HTERT RPE-1 (cell line): Measurements from ENCODE around the gene CADPS2.

Experiments
- in situ Hi-C: fragments of 300-500 bp; cut with MboI; formaldehyde crosslinking; loops from 4 replicates; pipeline ENCODE4 v1.14.3; 2020; ENCODE audit warnings: low sequenced_read_pairs

Gene CADPS2

DNA sequence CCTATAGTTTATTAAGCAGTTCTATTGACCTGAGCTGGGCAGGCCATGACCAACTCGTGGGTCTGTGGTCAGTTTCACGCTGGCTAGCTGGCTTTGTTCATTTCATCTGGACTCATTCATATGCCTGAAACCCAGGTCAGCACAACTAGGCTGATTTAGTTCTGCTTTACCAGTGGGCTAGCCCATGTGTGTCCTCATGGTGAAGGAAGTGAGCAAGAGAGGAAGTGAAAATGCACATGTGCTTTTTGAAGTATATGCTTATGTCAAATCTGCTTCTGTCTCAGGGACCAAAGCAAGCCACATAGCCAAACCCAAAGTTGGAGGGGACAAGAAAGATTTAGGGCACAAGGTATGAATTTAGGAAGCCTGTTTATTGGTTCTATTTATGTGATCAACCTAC lies 341.8 kb downstream of the CADPS2 start:
- in situ Hi-C loops, result no loop called here

DNA sequence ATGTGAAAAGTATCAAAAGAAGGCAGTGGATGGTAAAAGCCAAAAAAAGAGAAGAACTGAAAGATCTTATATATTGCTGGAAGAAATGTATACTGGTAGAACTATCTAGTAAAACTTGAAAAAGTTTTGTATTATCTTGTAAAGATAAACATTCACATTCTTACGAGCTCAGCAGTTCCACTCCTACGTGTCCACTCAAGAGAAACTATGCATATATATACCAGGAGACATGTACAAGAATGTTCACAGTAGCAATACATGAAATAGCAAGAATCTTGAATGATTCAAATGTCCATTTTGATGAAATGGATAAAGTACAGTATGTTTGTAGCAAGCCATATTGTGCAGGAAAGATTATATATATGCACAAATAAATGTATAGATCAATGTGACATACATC lies 342.4 kb downstream of the CADPS2 start:
- in situ Hi-C loops, result no loop called here

DNA sequence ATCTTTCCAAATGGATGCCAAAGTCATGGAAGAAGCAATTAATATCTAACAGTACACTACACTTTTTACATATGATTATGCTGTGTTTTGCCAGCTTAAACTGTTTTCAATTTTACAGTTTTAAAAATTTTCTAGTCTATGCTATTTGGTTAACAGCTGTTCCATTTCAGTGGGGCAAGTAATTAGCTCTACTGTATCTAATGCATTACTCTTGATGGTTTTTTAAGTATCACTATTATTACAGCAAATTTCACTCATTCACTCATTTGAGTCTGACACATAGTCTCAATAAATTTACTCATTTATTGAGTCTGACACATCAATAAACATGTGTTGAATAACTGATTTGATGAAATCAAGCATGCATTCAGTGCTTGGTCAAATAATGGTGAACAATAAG lies 343.1 kb downstream of the CADPS2 start:
- in situ Hi-C loops, result no loop called here

DNA sequence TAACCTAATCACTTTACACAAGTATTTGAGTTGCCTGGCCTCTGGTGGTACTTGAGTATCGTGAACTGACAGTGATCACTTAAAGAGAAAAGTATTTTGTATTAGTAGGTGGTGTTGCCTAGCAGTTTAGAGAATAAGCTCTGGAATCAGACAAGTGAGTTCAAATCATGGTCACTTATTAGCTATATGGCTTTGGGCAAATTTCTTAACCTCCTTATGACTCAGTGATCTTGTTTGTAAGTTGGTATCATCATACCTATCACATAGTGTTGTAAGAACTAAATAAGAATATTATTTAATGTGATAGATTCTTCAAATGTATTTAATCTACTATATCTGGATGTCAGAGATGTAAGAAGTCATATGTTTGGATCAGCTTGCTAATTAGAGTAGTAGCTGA lies 351.2 kb downstream of the CADPS2 start:
- in situ Hi-C loops, result no loop called here

DNA sequence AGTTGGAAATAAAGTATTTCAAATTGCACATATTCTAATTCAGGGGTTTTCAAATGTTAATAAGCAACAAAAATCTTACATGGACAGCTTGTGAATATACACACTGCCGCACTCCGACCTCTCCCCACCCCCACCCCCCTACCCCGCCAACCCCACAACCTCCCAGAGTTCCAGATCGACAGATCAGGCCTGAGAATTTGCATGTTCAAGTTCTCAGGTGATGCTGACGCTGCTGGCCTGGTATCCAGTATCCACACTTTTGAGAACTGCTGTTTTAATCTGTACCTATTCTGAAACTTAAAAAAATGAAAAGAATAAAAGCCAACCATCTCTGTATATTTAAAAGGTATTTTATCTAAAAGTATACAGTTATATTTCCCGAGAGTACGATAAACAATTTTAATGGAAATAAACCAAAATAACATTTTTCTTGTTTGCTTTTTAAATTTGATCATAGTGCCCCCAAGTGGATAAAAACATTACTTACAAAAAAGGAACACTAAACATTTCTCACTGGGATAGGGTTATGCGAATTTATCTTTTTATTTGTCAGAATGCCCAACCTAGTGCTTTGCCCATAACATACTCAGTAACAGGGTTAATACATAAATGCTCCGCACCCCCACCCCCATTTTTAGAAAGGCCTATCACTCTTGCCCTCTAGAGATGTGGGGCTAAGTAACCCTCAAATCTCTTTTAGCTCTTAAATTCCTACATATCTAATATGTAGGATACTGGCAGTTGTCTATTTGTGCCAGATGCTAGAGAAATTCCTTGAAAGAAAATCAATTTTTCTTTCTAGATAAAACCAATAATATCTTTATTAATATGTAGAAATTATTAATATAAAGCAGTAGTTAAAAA lies 353.6 kb downstream of the CADPS2 start:
- in situ Hi-C loops, result no loop called here

DNA sequence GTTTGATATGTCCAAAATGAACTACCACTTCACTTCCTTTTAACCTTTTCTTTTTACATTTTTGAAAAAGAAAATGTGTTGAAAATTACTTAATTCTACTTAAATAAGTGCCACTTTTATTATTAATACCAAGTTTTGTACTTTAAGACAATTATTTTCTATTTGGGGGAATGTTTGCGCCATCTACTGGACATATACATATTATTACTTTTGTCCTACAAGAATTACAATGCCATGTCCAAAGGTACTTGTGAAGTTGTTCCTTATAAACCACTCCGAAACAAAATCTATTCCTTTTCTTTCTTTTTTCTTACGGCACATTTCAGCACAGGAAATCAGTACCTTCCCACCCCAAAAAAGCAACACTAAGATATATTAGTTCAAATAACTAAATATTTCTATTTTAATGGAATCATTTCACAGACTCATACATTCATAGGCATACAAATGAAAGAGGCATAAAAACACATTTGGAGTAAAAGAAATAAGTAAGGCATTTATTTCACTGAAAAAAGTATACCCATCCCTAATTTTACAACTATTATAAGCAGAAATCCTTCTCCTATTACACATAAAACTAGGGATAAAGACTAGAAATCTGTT lies 357.3 kb downstream of the CADPS2 start:
- in situ Hi-C loops, result no loop called here

DNA sequence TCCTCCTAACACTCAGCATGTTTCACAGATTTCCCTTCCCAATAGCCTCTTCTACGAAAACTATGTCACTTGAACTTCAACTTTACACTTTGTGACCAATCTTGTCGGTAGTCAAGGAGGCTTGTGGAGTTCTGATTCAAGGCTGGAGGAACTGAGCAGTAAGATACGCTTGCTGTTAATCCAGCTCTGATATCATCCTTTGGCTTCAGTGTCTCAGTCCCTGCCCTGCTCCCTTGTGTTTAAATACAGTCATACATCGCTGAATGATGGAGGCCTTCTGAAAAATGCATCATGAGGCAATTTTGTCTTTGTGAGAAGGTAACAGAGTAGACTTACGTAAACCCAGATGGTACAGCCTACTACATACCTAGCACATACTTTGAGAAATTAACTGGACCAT lies 360.9 kb downstream of the CADPS2 start:
- in situ Hi-C loops, result no loop called here

DNA sequence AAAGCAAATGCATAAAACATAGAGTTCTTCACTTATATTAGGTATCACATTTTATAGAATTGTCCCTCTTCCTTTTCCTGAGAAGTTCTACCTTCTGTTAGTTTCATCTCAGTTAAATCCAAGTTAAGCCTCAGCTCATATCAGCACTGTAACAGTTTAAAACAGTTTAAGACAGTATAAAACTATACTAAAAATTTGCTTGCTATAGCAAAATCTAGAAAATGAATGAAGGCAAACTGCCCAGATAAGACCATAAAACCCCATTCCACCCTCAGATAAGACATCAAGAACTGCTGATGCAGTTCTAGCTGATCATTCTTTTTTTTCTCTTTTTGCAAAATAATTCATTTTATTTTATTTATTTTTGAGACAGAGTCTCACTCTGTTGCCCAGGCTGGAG lies 364.5 kb downstream of the CADPS2 start:
- in situ Hi-C loops, result no loop called here

DNA sequence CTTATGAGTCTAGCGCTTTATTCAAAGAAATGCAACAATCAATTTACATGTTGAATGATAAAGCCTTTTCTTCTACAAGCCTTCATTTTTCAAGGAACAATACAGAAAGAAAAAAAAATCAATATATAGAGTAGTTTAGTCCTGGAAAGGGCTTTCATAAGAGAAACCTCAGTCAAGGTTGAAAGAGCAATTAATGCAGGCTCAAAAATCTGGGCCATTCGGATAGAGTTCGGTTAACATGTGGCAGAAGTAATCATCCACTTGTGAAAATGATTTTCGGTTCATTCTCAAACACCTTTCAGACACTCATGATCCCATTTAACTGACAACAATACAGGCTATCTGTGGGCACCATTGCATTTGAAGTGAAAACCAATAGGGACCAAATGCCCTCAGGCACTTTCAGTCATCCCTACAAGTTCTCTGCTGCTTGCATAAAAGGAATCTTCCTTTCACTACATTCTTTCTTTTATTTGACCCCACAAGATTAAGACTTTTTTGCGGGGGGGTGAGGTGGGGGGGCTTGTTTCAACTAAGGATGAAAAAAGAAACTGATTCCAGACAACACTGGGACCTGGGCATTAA lies 365.2 kb downstream of the CADPS2 start:
- in situ Hi-C loops, result no loop called here

DNA sequence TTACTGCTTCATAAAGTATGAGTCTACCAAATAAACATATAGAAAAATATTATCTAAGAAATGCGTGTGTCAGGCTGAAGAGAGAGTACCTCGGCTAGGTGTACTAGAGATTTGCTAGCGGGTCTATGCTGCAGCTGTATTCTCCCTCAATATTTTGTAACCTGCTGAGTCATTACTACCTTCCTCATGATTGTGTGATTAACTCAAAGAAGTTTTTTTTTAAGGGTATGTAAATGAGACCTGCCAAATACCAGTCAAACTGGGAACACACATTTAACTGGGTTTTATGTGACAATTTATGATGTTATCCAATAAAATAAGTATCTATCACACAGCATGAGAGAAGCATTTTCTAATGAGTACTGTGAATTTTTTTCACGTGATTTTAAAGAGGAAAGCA lies 367.8 kb downstream of the CADPS2 start:
- in situ Hi-C loops, result no loop called here

DNA sequence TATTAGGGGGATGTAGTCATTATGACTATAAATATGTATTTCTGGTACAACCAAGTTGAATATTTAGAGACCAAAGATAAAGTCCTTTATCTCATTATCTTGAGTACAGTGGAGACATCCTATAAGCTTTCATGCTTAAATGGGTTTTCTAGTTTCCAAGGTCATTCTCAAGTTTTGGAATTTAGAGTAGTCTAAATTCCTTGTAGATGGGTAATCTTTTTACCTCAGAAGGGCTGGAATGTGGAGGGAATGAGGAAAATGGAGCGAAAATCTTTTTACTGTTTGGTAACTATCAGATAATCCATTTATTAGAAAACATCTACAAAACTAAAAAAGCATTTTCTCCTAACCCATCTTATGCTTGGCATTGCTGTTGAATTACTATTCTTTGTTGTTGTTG lies 368.7 kb downstream of the CADPS2 start:
- in situ Hi-C loops, result no loop called here

DNA sequence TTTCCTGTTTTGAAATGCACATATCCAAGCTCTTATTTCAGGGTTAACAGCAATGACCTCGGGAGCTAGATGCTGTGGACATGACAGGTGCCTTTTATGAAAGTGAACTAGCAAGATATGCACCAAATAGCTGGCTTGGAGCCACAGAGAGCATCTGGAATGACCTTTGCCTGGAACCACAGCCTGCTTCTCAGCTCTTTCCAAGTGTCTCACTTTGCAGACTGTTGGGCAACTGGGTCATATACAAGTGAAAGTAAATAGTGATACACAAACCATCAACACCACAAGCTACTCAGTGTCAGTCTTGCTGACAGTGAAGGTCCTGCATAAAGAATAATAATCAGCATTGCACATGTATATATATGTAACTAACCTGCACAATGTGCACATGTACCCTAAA lies 370.9 kb downstream of the CADPS2 start:
- in situ Hi-C loops, result no loop called here

DNA sequence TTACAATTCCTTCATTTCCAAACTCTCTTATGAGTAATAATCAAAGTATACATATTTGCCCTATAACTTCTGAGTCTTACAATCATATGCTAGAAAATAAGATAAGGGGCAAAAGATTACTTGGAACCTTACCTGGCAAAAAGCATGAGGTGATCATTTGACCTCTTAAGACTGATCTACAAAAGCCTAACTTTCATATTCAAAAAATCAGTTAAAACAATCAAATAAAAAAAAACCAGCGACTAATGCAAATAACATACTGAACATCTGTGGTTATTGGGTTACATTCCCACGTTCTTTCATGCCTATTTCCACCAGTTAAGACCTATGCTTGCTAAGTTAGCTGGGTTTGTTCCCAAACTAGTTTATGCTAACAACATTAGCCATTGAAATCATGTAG lies 375.0 kb downstream of the CADPS2 start:
- in situ Hi-C loops, result no loop called here

DNA sequence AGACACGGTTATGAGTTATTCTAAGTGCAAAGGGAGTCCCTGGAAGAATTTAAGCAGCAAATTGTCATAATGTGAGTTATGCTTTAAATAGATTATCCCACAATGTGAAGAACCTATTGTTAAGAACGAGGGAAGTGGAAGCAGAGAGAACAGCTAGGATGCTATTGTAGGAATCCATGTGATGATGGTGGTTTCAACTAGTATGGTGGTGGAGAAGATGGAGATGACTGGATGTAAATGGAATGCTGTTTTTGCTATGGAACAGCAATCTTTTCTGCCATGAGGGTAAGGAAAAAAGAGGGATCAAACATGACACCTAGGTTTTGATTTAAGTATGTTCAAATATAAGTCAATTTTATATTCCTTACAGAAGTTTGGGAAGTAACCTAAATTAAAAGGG lies 378.7 kb downstream of the CADPS2 start:
- in situ Hi-C loops, result no loop called here

DNA sequence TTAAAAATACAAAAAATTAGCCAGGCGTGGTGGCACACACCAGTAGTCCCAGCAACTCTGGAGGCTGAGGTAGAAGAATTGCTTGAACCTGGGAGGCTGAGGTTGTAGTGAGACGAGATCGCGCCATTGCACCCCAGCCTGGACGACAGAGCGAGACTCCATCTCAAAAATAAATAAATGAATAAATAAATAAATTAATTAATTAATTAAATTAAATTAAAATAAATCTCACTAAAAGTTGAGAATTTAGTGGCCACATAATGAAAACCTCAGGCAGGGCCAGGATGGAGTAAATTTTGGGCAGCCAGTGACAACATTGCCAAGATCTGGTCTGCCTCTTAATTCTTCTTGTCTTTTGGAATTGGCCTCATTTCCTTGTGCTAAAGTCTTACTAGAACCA lies 394.3 kb downstream of the CADPS2 start:
- in situ Hi-C loops, result no loop called here

DNA sequence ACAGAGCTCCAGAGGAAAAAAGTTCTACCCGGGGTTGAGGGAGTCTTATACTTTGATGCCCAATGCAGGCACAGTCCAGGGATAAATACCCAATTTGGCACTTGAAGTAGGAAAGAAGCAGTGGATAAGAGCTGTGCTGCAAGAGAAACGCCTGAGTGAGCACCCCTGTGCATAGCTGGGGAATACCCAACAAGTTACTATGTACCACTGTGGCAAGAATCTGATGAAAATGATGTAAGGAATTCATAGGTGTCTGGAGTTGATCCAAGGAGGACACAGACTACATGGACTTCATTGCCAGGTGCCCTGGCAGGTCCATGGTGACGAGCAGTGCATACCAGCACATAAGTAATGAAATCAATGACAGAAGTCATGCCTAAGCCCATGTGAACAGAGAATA lies 398.0 kb downstream of the CADPS2 start:
- in situ Hi-C loops, result no loop called here

DNA sequence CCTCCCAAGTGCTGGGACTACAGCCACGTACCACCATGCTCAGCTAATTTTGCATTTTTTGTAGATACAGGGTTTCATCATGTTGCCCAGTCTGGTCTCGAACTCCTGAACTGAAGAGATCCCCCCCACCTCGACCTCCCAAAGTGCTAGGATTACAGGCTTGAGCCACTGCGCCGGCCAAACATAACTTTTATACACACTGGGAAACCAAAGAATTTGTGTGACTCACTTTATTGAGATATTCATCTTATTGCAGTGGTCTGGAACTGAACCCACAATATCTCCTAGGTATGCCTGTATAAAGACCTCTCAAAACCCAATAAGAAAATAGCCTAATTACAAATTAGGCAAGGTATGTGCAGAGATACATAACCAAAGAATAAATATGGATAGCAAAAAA lies 399.1 kb downstream of the CADPS2 start:
- in situ Hi-C loops, result no loop called here

DNA sequence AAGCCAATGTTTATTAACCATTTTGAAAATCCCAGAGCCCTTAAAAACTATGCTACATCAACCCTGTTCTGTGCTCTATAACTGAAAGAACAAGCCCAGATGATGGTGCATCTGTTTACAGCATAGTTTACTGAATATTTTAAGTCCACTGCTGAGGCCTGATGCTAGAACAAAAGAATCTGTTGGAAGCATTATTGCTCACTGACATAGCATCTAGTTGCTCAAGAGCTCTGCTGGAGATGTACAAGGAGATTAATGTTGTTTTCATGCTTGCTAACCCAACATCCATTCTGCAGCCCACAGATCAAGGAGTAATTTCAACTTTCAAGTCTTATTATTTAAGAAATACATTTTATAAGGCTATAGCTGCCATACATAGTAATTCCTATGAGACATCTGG lies 400.4 kb downstream of the CADPS2 start:
- in situ Hi-C loops, result no loop called here

DNA sequence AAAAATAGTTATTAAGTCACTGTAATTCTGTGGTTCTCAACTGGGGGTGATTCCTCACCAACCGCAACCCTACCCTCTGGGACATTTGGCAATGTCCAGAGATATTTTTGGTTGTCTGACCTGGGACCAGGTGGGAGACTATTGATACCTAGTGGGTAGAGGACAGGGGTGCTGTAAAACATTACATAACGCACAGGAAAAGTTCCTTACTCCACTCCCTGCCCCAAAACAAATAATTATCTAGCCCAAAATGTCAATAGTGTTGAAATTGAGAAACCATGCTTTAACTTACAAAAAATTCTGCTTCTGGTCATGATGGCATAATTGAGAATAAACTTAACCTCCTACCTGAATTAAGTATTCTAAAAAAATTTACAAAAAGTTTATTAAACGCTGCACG lies 404.0 kb downstream of the CADPS2 start:
- in situ Hi-C loops, result no loop called here

DNA sequence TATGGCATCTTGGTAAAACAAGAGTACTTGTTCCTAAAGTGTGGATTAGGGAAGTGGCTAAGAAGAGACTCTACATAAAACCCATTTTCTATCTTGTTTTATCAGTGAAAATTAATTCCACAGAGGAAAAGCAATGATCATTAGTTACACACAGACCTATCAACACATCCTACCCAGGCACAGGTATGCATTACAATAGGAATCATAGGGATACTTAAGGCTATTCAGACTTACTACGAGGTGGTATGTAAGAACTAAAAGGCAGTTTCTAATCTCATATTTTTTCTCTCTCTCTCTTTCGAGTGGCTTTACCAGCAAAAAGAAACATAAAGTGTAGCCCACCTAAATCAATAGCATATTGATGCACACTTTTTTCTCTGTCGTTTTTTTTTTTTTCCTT lies 415.4 kb downstream of the CADPS2 start:
- in situ Hi-C loops, result no loop called here

DNA sequence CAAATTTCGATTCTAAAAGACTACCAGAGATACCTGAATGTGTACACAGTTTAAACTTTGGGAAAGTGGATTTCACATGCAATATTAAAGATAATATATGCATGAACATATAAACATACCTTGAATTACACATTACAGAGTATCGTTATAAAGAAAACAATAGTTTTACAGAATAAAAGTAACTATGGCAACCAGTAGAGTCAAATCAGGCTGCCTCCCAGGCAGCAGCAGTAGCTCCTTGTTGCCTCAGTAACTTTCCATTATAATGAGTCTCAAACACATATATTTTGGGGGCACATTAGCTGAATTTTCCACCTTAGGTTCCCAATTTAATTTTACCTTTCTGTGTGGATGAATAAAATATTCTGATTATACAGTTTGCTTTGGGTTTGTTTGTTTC lies 417.3 kb downstream of the CADPS2 start:
- in situ Hi-C loops, result no loop called here

DNA sequence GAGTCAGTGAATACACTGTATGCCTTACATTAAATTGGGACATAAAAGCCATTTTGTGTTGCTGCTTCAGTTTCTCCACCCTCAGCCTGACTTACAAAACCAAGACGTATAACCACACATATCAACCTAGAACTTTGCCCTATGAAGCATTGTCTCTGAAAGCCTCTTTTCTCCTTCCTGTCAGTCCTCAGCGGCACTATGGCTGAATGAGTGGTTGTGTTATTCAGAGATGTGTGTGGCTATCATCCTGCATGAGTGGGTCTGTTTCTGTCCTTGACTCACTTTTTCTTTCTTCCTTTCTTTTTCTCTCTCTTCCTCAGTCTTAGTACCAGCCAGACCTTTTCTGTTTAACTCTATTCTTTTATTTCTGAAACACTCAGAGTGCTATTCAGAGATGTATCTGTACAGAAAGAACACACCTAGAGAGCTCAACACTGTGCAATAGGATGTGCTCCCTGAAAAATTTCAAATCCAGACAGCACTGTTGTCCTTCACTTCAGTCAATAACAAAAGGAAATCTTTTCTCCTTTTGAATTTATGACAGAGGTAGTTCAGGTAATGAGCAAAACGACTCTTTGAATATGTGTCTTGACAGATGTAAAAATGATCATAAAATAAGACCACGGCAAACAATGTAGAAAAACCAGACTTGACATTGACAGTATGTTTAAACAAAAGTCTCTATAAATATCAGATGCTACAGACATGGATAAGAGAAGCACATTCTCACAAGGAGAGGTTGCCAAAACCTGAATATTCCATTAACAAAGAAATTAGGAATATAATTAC lies 418.4 kb downstream of the CADPS2 start:
- in situ Hi-C loops, result no loop called here
